ENCODE measurements around the gene SAMMSON. TPM values are rescaled to one million over a fixed set of nuclear protein-coding genes. Genes with fewer than 3 reads are reported as not detected.

SAMMSON gene
- total RNA-seq (2022), result not detected in 2 replicates
- percentile 1 among the genes with signal in this experiment for Bru-seq, nascent RNA
- BruChase-seq, experiment 1, labeled RNA remaining after a 6-hour chase, result percentile 1 among the genes with signal in this experiment
- percentile 3 among the genes with signal in this experiment for BruChase-seq, experiment 2, labeled RNA remaining after a 2-hour chase
- long read RNA-seq, result 0 reads

DNA sequence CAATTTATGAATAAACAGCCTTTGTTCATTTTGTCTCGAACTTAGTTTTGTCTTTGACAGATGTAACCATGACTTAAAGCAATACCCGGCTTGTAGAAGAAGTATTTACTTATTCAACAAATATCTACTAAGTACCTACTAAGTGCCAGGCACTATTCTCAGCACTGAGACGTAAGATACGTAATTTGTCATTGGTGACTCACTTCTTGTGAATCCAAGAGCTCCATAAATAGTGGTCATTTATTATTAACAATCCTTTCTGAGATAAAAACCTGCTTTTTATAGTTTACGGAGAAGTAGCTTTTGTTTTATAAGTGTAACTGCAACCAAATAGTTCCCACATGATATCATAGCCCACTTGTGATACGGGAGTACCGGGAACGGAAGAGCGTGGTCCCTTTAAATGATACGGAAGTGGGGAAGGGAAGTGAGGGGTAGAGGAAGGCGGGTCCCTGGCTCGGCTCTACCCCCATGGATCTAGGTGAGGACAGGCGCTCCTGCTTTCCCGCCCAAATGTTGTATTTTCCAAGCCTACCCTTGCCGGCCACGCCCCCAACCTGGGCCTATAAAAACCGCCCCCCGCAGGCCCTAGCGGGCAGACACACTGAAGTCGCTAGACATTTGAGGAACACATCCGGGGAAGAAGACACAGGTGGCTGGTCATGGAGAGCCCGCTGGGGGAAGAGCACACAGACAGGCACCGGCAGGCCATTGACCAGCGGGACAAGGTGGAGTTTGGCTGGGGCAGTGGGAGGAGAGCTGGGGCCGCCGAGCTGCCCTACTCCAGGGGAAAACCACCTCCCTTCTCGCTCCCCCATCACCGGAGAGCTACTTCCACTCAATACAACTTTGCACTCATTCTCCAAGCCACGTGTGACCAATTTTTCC is at the start of gene SAMMSON:
SAMMSON (plus strand) TSS at position 594 of the 888 bp plus-strand sequence.
- peaks cover 53% of the 10 kb centered on the region for H3K27me3 Mint-ChIP-seq (ENCODE audit: insufficient read depth, unreplicated experiment)
- peaks cover 7% of the 10 kb centered on the region for H3K9me3 Mint-ChIP-seq (ENCODE audit: unreplicated experiment)
- H3K36me3 Mint-ChIP-seq (ENCODE audit: insufficient read depth, unreplicated experiment), result no peaks in the 10 kb centered on the region
- TF ChIP-seq CTCF (IDR thresholded peaks at IDR 0.05; ENCODE audit: unreplicated experiment), result no peak
- DNase-seq (ENCODE audit: unreplicated experiment), result no peak
- no peak within 1 kb of the TSS for H3K27ac Mint-ChIP-seq (ENCODE audit: low read depth, unreplicated experiment)
- ChIA-PET CTCF (interaction anchor here (0.7 kb wide), 1 partner anchor 8 kb away, joined by 3 read pairs; no protein-coding TSS in a partner anchor), POLR2A (no interaction called here)
- H3K4me3 Mint-ChIP-seq (ENCODE audit: unreplicated experiment), result peak within 1 kb of the TSS; percentile 54
- H3K4me1 Mint-ChIP-seq (ENCODE audit: insufficient read depth, unreplicated experiment), result peaks cover 13% of the 10 kb centered on the region
- BruUV-seq (replicated peaks), result no TSS peak
- intact Hi-C loops (cut with micrococcal nuclease), result no loop called here

DNA sequence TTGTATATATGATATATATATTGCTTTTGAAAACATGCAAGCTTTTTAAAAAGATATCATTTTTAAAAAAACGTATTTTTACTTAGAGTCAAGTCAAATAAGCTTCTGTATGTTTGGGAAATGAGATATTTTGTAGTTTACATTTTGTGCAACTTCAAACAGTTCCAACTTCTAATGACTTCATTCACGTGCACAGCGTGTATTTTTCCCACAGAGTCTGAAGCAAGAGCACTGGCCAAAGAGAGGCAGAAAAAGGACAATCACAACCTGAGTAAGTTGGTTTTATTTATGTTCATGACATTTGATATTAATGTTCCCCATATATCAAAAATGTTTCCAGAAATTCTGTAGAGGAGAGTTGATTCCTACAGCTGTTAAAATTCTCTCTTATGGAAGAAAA is 47.9 kb upstream of the SAMMSON start:
- intact Hi-C loops (cut with micrococcal nuclease), result no loop called here
- H3K9me3 Mint-ChIP-seq (ENCODE audit: unreplicated experiment), result no peaks in the 10 kb centered on the region
- no peak for DNase-seq (ENCODE audit: unreplicated experiment)
- ChIA-PET POLR2A (no interaction called here), CTCF (interaction anchor here (0.6 to 7.8 kb wide), 5 partner anchors 8 to 261 kb away, joined by 4 to 99 read pairs (median 5); no protein-coding TSS in a partner anchor)
- H3K4me3 Mint-ChIP-seq (ENCODE audit: unreplicated experiment), result no peak overlapping the region
- BruUV-seq (replicated peaks), result no TSS peak
- H3K27me3 Mint-ChIP-seq (ENCODE audit: insufficient read depth, unreplicated experiment), result no peaks in the 10 kb centered on the region
- no peaks in the 10 kb centered on the region for H3K4me1 Mint-ChIP-seq (ENCODE audit: insufficient read depth, unreplicated experiment)
- no peak for TF ChIP-seq CTCF (IDR thresholded peaks at IDR 0.05; ENCODE audit: unreplicated experiment)
- H3K36me3 Mint-ChIP-seq (ENCODE audit: insufficient read depth, unreplicated experiment), result no peaks in the 10 kb centered on the region
- no peak overlapping the region for H3K27ac Mint-ChIP-seq (ENCODE audit: low read depth, unreplicated experiment)

DNA sequence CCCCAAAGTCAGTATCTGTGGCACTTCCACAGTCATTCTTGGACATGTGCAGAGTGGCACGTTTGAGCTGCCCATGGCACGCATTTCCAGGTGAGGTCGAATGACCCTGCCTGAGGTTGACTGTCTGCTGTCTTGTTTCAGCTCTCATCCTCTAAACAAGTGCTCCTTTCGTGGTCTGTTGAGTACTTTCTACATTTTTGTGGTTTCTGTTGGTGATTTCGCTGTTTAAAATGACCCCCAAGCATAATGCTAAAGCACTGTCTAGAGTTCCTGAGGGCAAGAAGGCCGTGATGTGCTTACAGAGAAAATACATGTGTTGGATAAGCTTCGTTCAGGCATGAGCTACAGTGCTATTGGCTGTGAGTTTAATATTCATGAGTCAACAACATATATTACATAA is 40.0 kb upstream of the SAMMSON start:
- DNase-seq (ENCODE audit: unreplicated experiment), result no peak
- Mint-ChIP-seq H3K9me3 (ENCODE audit: unreplicated experiment) (no peaks in the 10 kb centered on the region), H3K4me3 (ENCODE audit: unreplicated experiment) (no peak overlapping the region), H3K4me1 (ENCODE audit: insufficient read depth, unreplicated experiment) (no peaks in the 10 kb centered on the region), H3K27me3 (ENCODE audit: insufficient read depth, unreplicated experiment) (no peaks in the 10 kb centered on the region), H3K27ac (ENCODE audit: low read depth, unreplicated experiment) (no peak overlapping the region), H3K36me3 (ENCODE audit: insufficient read depth, unreplicated experiment) (peaks cover 7% of the 10 kb centered on the region)
- ChIA-PET CTCF (no interaction called here), POLR2A (no interaction called here)
- no peak for TF ChIP-seq CTCF (IDR thresholded peaks at IDR 0.05; ENCODE audit: unreplicated experiment)
- BruUV-seq (replicated peaks), result no TSS peak
- intact Hi-C loops (cut with micrococcal nuclease), result no loop called here

DNA sequence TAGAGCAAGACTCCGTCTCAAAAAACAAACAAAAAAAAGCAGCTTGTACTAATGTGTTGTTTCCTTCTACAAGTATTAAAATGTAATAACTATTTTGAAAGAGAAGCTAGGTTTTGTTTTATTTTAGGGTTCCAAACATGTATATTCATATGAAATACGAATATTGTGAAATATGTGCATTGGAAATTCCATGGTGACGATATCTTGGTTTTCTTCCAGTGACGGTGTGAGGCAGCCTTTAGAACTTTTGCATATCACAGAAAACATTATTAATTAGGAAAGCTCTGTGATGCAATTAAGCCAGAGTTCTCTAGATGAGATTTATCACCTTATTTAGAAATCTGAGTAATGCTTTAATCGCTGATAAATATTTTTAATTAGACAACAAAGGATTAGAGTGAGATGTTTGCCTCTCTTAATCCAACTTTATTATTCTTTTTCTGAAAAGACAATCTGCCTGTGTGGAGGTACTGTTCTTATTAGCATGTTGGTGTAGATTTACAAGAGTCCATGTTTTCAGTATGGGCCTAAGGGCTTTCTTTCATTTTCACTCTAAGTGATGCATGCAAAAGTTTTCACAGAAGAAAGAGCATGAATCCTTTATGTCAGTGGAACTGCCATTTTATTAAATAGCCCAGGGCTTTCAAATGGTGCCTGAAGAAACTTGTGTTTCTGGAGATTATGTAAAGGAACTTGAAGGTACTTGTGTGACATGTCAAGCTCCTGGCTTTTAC is 37.7 kb upstream of the SAMMSON start:
- H3K4me1 Mint-ChIP-seq (ENCODE audit: insufficient read depth, unreplicated experiment), result no peaks in the 10 kb centered on the region
- H3K36me3 Mint-ChIP-seq (ENCODE audit: insufficient read depth, unreplicated experiment), result peaks cover 7% of the 10 kb centered on the region
- H3K4me3 Mint-ChIP-seq (ENCODE audit: unreplicated experiment), result no peak overlapping the region
- POLR2A ChIA-PET, result no interaction called here
- no peak for DNase-seq (ENCODE audit: unreplicated experiment)
- no TSS peak for BruUV-seq (replicated peaks)
- H3K27me3 Mint-ChIP-seq (ENCODE audit: insufficient read depth, unreplicated experiment), result no peaks in the 10 kb centered on the region
- no peaks in the 10 kb centered on the region for H3K9me3 Mint-ChIP-seq (ENCODE audit: unreplicated experiment)
- intact Hi-C loops (cut with micrococcal nuclease), result no loop called here
- H3K27ac Mint-ChIP-seq (ENCODE audit: low read depth, unreplicated experiment), result no peak overlapping the region
- TF ChIP-seq CTCF (IDR thresholded peaks at IDR 0.05; ENCODE audit: unreplicated experiment), result no peak
- CTCF ChIA-PET, result interaction anchor here (0.5 to 0.9 kb wide), 2 partner anchors 15 to 374 kb away, joined by 3 to 4 read pairs; no protein-coding TSS in a partner anchor

All from MCF 10A (cell line).